ENCODE results near the gene NCS1. TPM values are rescaled to one million over a fixed set of nuclear protein-coding genes. Genes with fewer than 3 reads are reported as not detected.

Gene NCS1
- total RNA-seq, 1 donor from 2014 or later = 1.0 TPM

- intact Hi-C loops (cut with micrococcal nuclease) = no loop called here
Measured at GRCh38 chr9:130147198-130147597, 25.0 kb upstream of the NCS1 start.

GRCh38 chr9:130147910-130148309 is 24.3 kb upstream of the NCS1 start:
- intact Hi-C loops (cut with micrococcal nuclease) = no loop called here

GRCh38 chr9:130149031-130149430 is 23.2 kb upstream of the NCS1 start:
- intact Hi-C loops (cut with micrococcal nuclease) = no loop called here

- intact Hi-C loops (cut with micrococcal nuclease) = no loop called here
Measured at GRCh38 chr9:130149654-130150286, 22.4 kb upstream of the NCS1 start.

- intact Hi-C loops (cut with micrococcal nuclease) = no loop called here
Measured at GRCh38 chr9:130150779-130151382, 21.3 kb upstream of the NCS1 start.

- intact Hi-C loops (cut with micrococcal nuclease) = no loop called here
Measured at GRCh38 chr9:130154816-130155215, 17.4 kb upstream of the NCS1 start.

GRCh38 chr9:130155647-130156046 is 16.6 kb upstream of the NCS1 start:
- intact Hi-C loops (cut with micrococcal nuclease) = no loop called here

- intact Hi-C loops (cut with micrococcal nuclease) = no loop called here
Measured at GRCh38 chr9:130156672-130157071, 15.5 kb upstream of the NCS1 start.

GRCh38 chr9:130157079-130157478 is 15.1 kb upstream of the NCS1 start:
- intact Hi-C loops (cut with micrococcal nuclease) = no loop called here

- intact Hi-C loops (cut with micrococcal nuclease) = no loop called here
Measured at GRCh38 chr9:130158001-130158400, 14.2 kb upstream of the NCS1 start.

GRCh38 chr9:130159057-130159456 is 13.1 kb upstream of the NCS1 start:
- intact Hi-C loops (cut with micrococcal nuclease) = no loop called here

GRCh38 chr9:130159915-130160670 is 12.1 kb upstream of the NCS1 start:
- intact Hi-C loops (cut with micrococcal nuclease) = no loop called here

GRCh38 chr9:130160862-130161470 is 11.2 kb upstream of the NCS1 start:
- intact Hi-C loops (cut with micrococcal nuclease) = no loop called here

GRCh38 chr9:130165579-130165978 is 6.6 kb upstream of the NCS1 start:
- intact Hi-C loops (cut with micrococcal nuclease) = no loop called here

- intact Hi-C loops (cut with micrococcal nuclease) = no loop called here
Measured at GRCh38 chr9:130166399-130166798, 5.8 kb upstream of the NCS1 start.

GRCh38 chr9:130167927-130168326 is 4.3 kb upstream of the NCS1 start:
- intact Hi-C loops (cut with micrococcal nuclease) = no loop called here

- intact Hi-C loops (cut with micrococcal nuclease) = loop anchor here (2.0 kb wide), 1 partner anchor 65 kb away; no protein-coding TSS in a partner anchor
Measured at GRCh38 chr9:130171226-130172148, 717 bp upstream of the NCS1 start.

GRCh38 chr9:130172858-130173665 is 858 bp downstream of the NCS1 start:
- intact Hi-C loops (cut with micrococcal nuclease) = loop anchor here (2.0 kb wide), 1 partner anchor 66 kb away; no protein-coding TSS in a partner anchor

GRCh38 chr9:130173666-130173983 is 1.4 kb downstream of the NCS1 start:
- intact Hi-C loops (cut with micrococcal nuclease) = loop anchor here (2.0 kb wide), 1 partner anchor 67 kb away; no protein-coding TSS in a partner anchor

GRCh38 chr9:130174025-130174424 is 1.8 kb downstream of the NCS1 start:
- intact Hi-C loops (cut with micrococcal nuclease) = no loop called here
